Stimulated activated CD8-positive, alpha-beta memory T cell treated with anti-CD3 and anti-CD28 coated beads, Interleukin-15, amount 100 ng/mL, for 1 hour (primary cell): ENCODE measurements around the gene CES2.

ENCODE experiments used
- DNase-seq: peaks from one replicate; pipeline ENCODE4 v3.0.0-alpha.2; 2020; ENCODE audit warnings: low read depth

CES2 gene

GRCh38 chr16:66902648-66903543, 32.4 kb upstream of the CES2 start:
- DNase-seq = no peak

DNA sequence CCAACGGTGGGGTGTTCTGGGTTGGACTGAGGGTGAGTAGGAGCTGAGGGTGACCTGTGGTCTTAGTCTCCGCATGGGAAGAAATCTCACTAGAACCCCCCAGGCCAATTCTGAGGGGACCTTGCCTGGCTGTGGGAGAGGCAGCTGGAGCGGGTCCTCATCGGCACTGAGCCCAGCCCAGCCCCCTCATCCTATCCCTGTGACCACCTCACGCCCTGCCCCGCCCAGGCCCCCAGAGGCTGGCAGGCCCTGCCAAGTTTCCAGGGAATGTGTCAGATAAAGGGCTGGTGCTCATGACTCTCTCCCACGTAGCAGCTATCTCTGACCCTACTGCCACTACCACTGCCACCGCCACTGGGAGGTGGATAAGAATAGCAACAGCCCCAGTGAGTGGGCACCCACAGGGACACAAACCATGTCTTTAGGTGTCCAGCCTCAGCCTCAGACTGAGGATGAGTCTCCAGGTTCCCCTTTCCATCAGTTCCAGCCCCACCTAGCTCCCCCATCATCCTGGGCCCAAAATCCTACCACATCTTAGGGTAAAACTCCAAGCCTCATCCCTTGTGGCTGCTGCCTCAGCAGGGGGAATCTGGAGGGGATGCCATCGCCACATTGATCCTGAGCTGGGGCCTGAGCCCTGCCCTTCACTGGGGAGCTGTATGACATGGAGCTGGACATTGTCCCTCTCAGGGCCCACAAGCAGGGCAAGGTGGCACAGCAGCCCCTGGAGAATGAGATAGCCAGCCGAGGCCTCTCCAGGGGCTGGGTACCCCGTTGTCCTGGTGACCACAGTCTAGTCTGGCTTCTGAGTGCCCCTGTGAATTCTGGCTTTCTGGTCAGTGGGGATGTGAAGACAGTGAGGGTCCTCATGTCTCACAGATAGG, 31.5 kb upstream of the CES2 start:
- no peak for DNase-seq

GRCh38 chr16:66904428-66904845, 30.9 kb upstream of the CES2 start:
- DNase-seq = no peak

DNA sequence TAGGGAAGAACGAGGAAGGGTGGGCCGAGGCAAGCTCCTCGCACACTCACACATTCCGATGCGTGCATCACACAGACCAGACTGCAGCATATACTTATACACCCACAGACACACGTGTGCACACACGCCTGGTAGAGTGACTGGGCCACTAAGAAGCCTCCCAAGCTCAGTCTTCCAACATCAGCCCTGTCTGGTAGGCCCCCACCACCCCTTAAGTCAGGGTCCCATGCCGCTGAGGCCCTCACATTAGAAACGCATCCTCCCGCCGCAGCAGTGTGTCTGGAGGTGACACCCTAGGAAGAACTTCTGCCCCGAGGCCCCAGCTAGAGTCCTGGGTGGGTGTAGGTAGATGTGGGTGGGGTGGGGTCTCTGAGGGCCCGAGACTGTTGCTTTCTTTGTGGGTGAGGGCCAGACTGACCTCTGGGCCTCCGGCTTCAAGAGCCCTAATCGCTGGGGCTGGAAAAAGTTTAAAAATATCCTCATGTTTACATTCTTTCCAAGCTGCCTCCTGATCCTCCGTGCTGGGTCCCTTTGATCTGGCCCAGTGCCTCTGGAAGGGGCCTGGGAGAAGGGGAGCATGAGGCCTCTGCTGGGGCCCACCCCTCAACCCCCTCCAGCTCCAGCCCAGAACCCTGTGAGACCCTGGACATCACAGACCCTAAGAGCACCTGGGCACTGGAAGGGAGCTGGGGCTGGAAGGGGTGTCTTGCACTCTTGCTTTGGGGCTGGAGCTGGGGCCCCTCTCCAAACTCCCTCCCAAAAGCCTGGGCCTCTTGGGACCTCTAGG, 30.3 kb upstream of the CES2 start:
- DNase-seq = no peak

- DNase-seq = no peak
Observed at GRCh38 chr16:66905633-66906539, 29.4 kb upstream of the CES2 start.

GRCh38 chr16:66906916-66907836, 28.1 kb upstream of the CES2 start:
- DNase-seq = no peak

GRCh38 chr16:66908116-66908515, 27.2 kb upstream of the CES2 start:
- DNase-seq = no peak

DNA sequence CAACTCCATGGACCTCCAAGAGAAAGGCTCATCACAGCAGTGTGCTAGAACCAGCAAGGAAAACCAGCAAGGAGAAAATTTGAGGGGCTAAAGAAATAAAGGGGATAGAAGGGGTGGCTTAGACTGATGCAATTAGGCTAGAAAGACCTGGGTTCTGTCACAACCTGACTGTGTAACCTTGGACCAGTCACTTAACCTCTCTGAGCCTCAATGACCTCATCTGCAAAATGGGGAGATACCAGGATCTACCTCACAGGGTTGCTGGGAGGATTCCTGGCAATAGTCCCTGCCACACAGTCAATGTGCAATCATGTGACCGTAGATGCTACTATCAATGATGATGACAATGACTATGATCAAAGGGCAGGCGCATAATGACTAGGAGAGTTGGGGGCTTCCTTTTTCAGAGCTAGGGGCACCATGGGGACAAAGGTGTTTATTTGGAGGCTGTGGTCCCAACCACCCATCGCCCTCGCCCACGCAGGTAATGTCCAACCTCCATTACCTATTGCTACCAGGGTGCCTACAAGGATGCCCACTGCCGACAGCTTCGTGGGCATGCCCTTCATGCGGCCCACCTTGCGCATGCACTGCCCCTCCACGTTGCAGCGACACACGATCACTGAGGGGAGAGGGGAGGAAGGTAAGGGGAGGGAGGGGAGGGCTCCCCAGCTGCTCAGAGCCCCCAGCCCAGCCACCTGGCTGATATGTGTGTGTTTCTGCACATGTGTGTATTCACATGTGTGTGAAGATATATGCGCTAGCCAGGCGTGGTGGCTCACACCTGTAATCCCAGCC, 26.4 kb upstream of the CES2 start:
- DNase-seq = no peak

DNA sequence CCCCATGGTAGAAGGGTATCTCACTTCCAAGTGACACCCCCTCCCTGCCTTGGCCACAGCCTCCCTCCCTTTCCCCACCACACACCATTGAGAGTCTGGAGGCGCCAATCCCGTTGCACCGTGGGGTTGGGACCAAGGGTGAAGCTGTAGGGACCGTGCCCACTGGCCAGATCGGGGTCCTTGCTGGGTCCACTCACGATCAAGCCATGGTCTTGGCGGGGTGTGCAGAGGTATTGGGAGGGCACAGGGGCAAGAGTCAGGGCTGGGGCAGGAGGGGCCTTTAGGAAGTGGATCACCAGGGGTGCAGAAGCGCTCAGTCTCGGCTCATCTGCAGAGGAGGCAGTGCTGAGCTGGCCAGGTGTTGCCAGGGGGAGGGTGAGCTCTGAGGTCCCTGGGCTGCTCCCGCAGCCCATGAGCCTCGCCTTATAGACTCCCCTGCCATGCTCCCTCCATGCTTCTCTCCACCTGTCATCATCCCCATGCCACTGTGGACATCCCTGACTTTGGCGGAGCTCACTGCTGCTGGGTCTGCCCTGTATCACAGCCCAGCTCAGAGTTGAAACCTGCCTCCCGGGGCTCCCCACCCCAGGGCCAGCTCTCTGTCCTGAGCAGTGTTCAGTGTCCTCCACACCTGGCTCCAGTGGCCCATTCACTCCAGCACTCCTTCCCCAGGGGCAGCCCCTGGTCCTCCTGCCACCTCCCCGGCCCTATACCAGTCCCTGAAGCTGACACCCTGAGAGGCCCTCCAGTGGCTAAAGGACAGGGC, 25.0 kb upstream of the CES2 start:
- DNase-seq = no peak

- no peak for DNase-seq
Observed at GRCh38 chr16:66911112-66911511, 24.2 kb upstream of the CES2 start.

DNA sequence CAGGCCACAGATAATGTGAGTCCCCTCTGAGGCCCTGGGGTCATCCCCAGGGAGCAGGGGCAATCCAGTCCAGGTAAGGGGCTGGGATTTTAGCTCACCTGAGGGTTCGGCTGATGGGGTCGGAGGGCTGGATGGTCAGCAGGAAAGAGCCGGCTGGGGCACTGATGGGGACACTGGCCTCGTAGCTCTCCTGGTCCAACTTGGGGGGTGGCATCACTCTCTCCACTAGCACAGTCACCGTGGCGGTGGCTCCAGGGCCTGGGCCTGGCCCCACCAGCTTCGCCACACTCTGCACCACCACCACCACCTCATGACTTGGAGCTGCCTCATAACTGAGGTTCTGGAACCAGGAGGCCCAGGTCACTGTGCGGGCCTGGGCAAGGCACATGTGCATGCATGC, 23.5 kb upstream of the CES2 start:
- DNase-seq = no peak

DNA sequence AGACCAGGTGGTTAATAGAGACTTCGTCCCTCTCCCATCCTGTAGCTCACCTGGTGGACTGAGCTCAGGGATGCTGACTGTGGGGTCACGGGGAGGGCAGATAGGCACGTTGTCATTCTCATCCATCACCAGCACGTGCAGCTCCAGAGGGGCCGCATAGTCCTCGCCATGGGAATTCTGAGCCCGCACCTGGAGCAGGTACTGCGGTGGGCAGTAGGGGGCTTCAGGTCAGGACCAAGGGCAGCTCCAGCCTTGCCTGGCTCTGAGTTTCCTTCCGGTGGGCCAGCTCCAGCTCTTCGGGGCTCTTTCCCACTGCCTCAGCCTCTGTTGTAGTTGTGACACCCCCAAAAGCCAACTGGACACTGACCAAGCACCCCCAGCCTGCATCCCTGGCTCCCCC, 22.2 kb upstream of the CES2 start:
- DNase-seq = no peak

DNA sequence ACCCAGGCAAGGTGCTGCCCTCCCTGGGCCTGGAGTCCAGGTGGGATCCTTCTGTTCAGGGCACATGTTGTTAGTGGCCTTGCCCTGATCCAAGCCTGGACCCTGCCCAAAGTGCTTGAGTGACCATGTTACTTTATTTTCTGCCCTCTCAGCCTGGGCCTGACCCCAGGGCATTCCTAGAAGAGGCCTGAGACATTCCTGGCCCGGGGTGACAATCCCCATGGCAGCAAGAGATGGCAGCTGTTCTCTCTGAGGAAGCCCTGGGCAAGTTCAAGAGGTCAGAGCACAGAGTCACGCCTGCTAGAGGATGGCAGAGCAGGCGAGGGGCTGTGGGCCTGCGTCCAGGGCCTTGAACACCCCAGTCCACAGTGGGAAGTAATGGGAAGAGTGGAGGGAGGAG, 21.6 kb upstream of the CES2 start:
- no peak for DNase-seq

GRCh38 chr16:66914541-66914940, 20.8 kb upstream of the CES2 start:
- DNase-seq = no peak

DNA sequence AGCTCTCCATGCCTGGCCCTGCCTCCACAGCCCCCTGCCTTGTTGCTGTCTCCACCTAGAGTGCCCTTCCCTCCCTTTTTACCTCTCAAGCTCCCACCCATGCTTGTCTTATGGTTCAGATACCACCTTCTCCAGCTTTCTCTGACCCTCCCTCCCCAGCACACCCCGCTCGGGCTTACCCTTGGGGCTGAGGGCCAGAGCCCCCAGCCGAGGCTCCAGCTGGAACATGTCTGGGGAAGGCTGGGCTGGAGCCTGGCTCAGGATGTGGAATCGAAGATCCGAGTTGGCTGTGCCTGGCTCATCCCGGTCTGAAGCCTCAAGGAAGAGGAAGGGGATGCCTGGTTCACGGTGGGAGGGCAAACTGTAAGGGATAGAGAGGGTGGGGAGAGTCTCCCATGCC, 20.3 kb upstream of the CES2 start:
- DNase-seq = no peak

GRCh38 chr16:66916518-66916917, 18.8 kb upstream of the CES2 start:
- DNase-seq = no peak

GRCh38 chr16:66917741-66918140, 17.6 kb upstream of the CES2 start:
- no peak for DNase-seq

GRCh38 chr16:66918355-66918754, 17.0 kb upstream of the CES2 start:
- no peak for DNase-seq
